ENCODE measurements around the gene FTSJ3.

GRCh38 chr17:63855185-63855584 lies 27.7 kb upstream of the FTSJ3 start:
- TF ChIP-seq CTCF (IDR thresholded peaks at IDR 0.05) (no peak), GABPA (IDR thresholded peaks at IDR 0.05; ENCODE audit: low read depth) (no peak), TAF1 (IDR thresholded peaks at IDR 0.05; ENCODE audit: borderline replicate concordance, low read depth, low read length) (no peak), YY1 (IDR thresholded peaks at IDR 0.05; ENCODE audit: low read depth) (no peak), RAD21 (IDR thresholded peaks at IDR 0.05; ENCODE audit: low read length) (no peak), MAX (IDR thresholded peaks at IDR 0.05; ENCODE audit: low read depth) (no peak), NRF1 (IDR thresholded peaks at IDR 0.05; ENCODE audit: low read depth, low read length) (no peak)
